ENCODE measurements around the gene MEIOSIN. TPM values are rescaled to one million over a fixed set of nuclear protein-coding genes. Genes with fewer than 3 reads are reported as not detected.

MEIOSIN gene
- total and polyA plus RNA-seq, 9 of the 15 experiments (the other 6 are each of a cell fraction or from before 2014, with no cell fraction given): 0.06 to 2.0 (median 0.76) TPM

GRCh38 chr19:45789035-45789786 is 56.0 kb downstream of the MEIOSIN start:
- Histone ChIP-seq H2AFZ (ENCODE audit: low read depth, low read length) (no peak overlapping the region), H3K4me2 (ENCODE audit: insufficient read depth, low read length) (no peak overlapping the region), H4K20me1 (replicated peaks; ENCODE audit: control insufficient read depth, insufficient read depth, low read length) (peaks cover 3% of the 10 kb centered on the region), H3K27ac (ENCODE audit: extremely low read depth, low read depth, low read length) (no peak overlapping the region), H3K9me1 (ENCODE audit: control insufficient read depth, insufficient read depth, low read length) (peaks cover 8% of the 10 kb centered on the region), H3K79me2 (ENCODE audit: control insufficient read depth, insufficient read depth, low read length) (peaks cover 19% of the 10 kb centered on the region), H3K9me3 (replicated peaks; ENCODE audit: control insufficient read depth, insufficient read depth, low read depth, low read length) (no peaks in the 10 kb centered on the region), H3K36me3 (ENCODE audit: control insufficient read depth, insufficient read depth, low read length) (peaks cover 59% of the 10 kb centered on the region; the same call in 2 of the 3 replicates), H3K27me3 (ENCODE audit: control insufficient read depth in 2 of 2, insufficient read depth in 2 of 2, low read length in 2 of 2) (no peaks in the 10 kb centered on the region), H3K9ac (ENCODE audit: insufficient read depth in 1 of 2, low read depth in 2 of 2, low read length in 2 of 2) (no peak overlapping the region), H3K4me3 (no peak overlapping the region), H3K4me1 (replicated peaks in 1 of 2; ENCODE audit: control insufficient read depth in 2 of 2, insufficient read depth in 2 of 2, low read length in 2 of 2) (peaks cover 19 to 41% of the 10 kb centered on the region in 2 experiments)
- intact Hi-C loops (cut with micrococcal nuclease): no loop called here
- in situ Hi-C loops (cut with MboI): no loop called here
- FAIRE-seq (peak; percentile 49), DNase-seq (ENCODE audit: extremely low read depth in 1 of 4, low spot score in 3 of 4) (no peak), ATAC-seq (no peak)
- POLR2A ChIA-PET: interaction anchor here (1.0 to 1.4 kb wide), 3 partner anchors 10 to 64 kb away, joined by 3 to 5 read pairs (median 4); no protein-coding TSS in a partner anchor
- 94% methylated on average over 15 of the region's 15 CpGs for WGBS (ENCODE audit: insufficient coverage, low coverage, missing lambda C conversion rate)
- BruUV-seq (replicated peaks): TSS peak; percentile 3
- CTCF ChIA-PET (ENCODE audit: low intra/inter-chr PET ratio): no interaction called here
- no peak for TF ChIP-seq KDM4B (IDR thresholded peaks at IDR 0.05; ENCODE audit: borderline replicate concordance in 2 of 2, low read depth in 1 of 2)
- no peak for TF ChIP-seq HDAC6 (IDR thresholded peaks at IDR 0.05; ENCODE audit: low read depth, low read length)
- TF ChIP-seq CEBPG (CRISPR knock-in tag; IDR thresholded peaks at IDR 0.05): no peak
- TF ChIP-seq CEBPG (tag; conservative IDR thresholded peaks at IDR 0.05 in 1 of 2, IDR thresholded peaks at IDR 0.05 in 1 of 2): no peak
- TF ChIP-seq PRPF4 (IDR thresholded peaks at IDR 0.05; ENCODE audit: insufficient read depth, low read depth, low read length, poor library complexity, severe bottlenecking): no peak
- TF ChIP-seq ETS2 (tag; IDR thresholded peaks at IDR 0.05; ENCODE audit: borderline replicate concordance, poor library complexity, severe bottlenecking): no peak
- TF ChIP-seq HBP1 (CRISPR knock-in tag; IDR thresholded peaks at IDR 0.05): no peak
- no peak for TF ChIP-seq IRF2 (CRISPR knock-in tag; IDR thresholded peaks at IDR 0.05)
- TF ChIP-seq BCOR (IDR thresholded peaks at IDR 0.05): peak; percentile 49
- peak; percentile 28; the same call in 1 of the 2 replicates for TF ChIP-seq TFE3 (CRISPR knock-in tag; IDR thresholded peaks at IDR 0.05)
- TF ChIP-seq ZNF253 (CRISPR knock-in tag; conservative IDR thresholded peaks at IDR 0.05): no peak
- TF ChIP-seq NFE2L1 (tag; IDR thresholded peaks at IDR 0.05; ENCODE audit: borderline replicate concordance, low read depth): no peak
- TF ChIP-seq RBM25 (IDR thresholded peaks at IDR 0.05; ENCODE audit: low read depth, low read length, severe bottlenecking): peak; percentile 73
- no peak for TF ChIP-seq TEAD2 (tag; IDR thresholded peaks at IDR 0.05)
- TF ChIP-seq POLR2AphosphoS5 (IDR thresholded peaks at IDR 0.05; ENCODE audit: control insufficient read depth, insufficient read depth, low read depth, low read length): no peak
- TF ChIP-seq ZKSCAN3 (CRISPR knock-in tag; IDR thresholded peaks at IDR 0.05): no peak
- no peak for TF ChIP-seq RHOXF2B (CRISPR knock-in tag; conservative IDR thresholded peaks at IDR 0.05)
- no peak for TF ChIP-seq NR2C2 (CRISPR knock-in tag; IDR thresholded peaks at IDR 0.05)
- TF ChIP-seq NR2C2 (tag; IDR thresholded peaks at IDR 0.05): no peak
- TF ChIP-seq POLR2G (IDR thresholded peaks at IDR 0.05; ENCODE audit: low read depth, low read length): no peak
